H1 (cell line): ENCODE data around the gene RRAS. TPM values are rescaled to one million over a fixed set of nuclear protein-coding genes. Genes with fewer than 3 reads are reported as not detected.

Experiments
- BCL11A ChIP-seq, 2 experiments: IDR thresholded peaks; one replicate each; pipeline ENCODE4 v1.6.1; 2011; ENCODE audit warnings: low read depth in 2 of 2, low read length in 2 of 2, mild to moderate bottlenecking in 2 of 2
- CHD7 ChIP-seq: fragments of 300-600 bp; sonication (generic); IDR thresholded peaks from 2 replicates; pipeline ENCODE4 v1.7.1; 2012; ENCODE audit warnings: low read length, moderate library complexity, mild to moderate bottlenecking, inconsistent platforms; ENCODE audit not compliant: insufficient replicate concordance
- HDAC6 ChIP-seq: IDR thresholded peaks from one replicate; pipeline ENCODE4 v1.7.1; 2012; ENCODE audit warnings: low read depth, mild to moderate bottlenecking, inconsistent platforms, low read length, moderate library complexity
- JUN ChIP-seq: IDR thresholded peaks from 2 replicates; pipeline ENCODE4 v1.6.1; 2011; ENCODE audit warnings: low read depth, mild to moderate bottlenecking, improper control_type of control experiment, low read length
- PHF8 ChIP-seq: fragments of 200-600 bp; sonication (generic); conservative IDR thresholded peaks from 2 replicates; pipeline ENCODE4 v1.7.1; 2012; ENCODE audit warnings: low read depth, mild to moderate bottlenecking, inconsistent platforms, low read length, moderate library complexity
- POLR2A ChIP-seq, 2 experiments: IDR thresholded peaks; 1 replicate in 1 of 2; 2 replicates in 1 of 2; pipeline ENCODE4 v1.6.1; 2011; ENCODE audit warnings: low read depth in 2 of 2, low read length in 2 of 2, mild to moderate bottlenecking in 2 of 2; ENCODE audit errors: control extremely low read depth in 1 of 2
- POLR2AphosphoS5 ChIP-seq: IDR thresholded peaks from 2 replicates; pipeline ENCODE4 v1.6.1; 2011; ENCODE audit warnings: low read depth, low read length
- RXRA ChIP-seq: IDR thresholded peaks from 2 replicates; pipeline ENCODE4 v1.6.1; 2011; ENCODE audit warnings: low read depth, mild to moderate bottlenecking, low read length, moderate library complexity; ENCODE audit not compliant: insufficient read depth
- SIX5 ChIP-seq: IDR thresholded peaks from 2 replicates; pipeline ENCODE4 v1.6.1; 2011; ENCODE audit warnings: mild to moderate bottlenecking, low read depth, low read length
- SP2 ChIP-seq: IDR thresholded peaks from 2 replicates; pipeline ENCODE4 v1.6.1; 2012; ENCODE audit warnings: mild to moderate bottlenecking, low read length, inconsistent platforms
- SP4 ChIP-seq: IDR thresholded peaks from 2 replicates; pipeline ENCODE4 v1.6.1; 2012; ENCODE audit warnings: low read length, inconsistent platforms
- polyA plus RNA-seq, 7 experiments: library from polyadenylated mRNA; depleted of rRNA in 3 of 7; stranded (reverse) in 5 of 7; unstranded in 2 of 7; fragments of >200 nt in 5 of 7; fragments of 200-250 nt in 2 of 7; gene quantifications; 1 replicate in 5 of 7; 2 replicates in 1 of 7; 4 replicates in 1 of 7; pipeline versions ENCODE4 v1.2.1 to v1.2.3, GENCODE V29; 2011 to 2013; ENCODE audit warnings: missing spikeins in 2 of 7, mixed read lengths in 2 of 7
- total RNA-seq: library from RNA; stranded (reverse); fragmentation: NEBNext Ultra II Directional; extraction: Animal tissue kit (Norgen Biotek cat#: 25700); gene quantifications from 2 replicates; pipeline ENCODE4 v1.2.1, GENCODE V29; 2021

RRAS gene
- total and polyA plus RNA-seq, 2 of the 8 experiments (the other 6 are each of a cell fraction or from before 2014, with no cell fraction given) = 17.7 to 49.1 TPM

- TF ChIP-seq CHD7 = no peak
- TF ChIP-seq JUN = no peak
- TF ChIP-seq BCL11A (IDR thresholded peaks at IDR 0.05; ENCODE audit: low read depth in 2 of 2, low read length in 2 of 2) = no peak
- peak; percentile 75 for TF ChIP-seq POLR2AphosphoS5
- no peak for TF ChIP-seq HDAC6
- TF ChIP-seq SIX5 = no peak
- TF ChIP-seq RXRA = no peak
- no peak for TF ChIP-seq SP2
- TF ChIP-seq POLR2A (IDR thresholded peaks at IDR 0.05; ENCODE audit: control extremely low read depth in 1 of 2, low read depth in 2 of 2, low read length in 2 of 2) = peak; percentile 81 to 90
- peak; percentile 65 for TF ChIP-seq PHF8
- TF ChIP-seq SP4 = peak; percentile 62; the same call in 1 of the 2 replicates
These were observed 49.6 kb downstream of the RRAS start (continued) for GRCh38 chr19:49590071-49590970.
